NCI-H2107 treated with DMSO at 0.1 percent for 48 hours (cell line): ENCODE data around the gene CBFA2T3.
A peak's percentile ranks its signal among the peaks of the same experiment; 100 is the strongest.

Experiments
- DNase-seq: peaks from one replicate; lab custom pipeline; 2025; ENCODE audit not compliant: unreplicated experiment; lab: John Stamatoyannopoulos, UW

The CBFA2T3 gene

GRCh38 chr16:88878967-88879787 lies 97.8 kb downstream of the CBFA2T3 start:
- DNase-seq: no peak

GRCh38 chr16:88878356-88878755 lies 98.7 kb downstream of the CBFA2T3 start:
- no peak for DNase-seq

- DNase-seq: no peak
These were observed 99.3 kb downstream of the CBFA2T3 start for GRCh38 chr16:88877564-88878289.

GRCh38 chr16:88876942-88877526 lies 100.0 kb downstream of the CBFA2T3 start:
- no peak for DNase-seq

GRCh38 chr16:88875703-88876234 lies 101.2 kb downstream of the CBFA2T3 start:
- DNase-seq: no peak

GRCh38 chr16:88874938-88875599 lies 101.9 kb downstream of the CBFA2T3 start:
- DNase-seq: no peak

- DNase-seq: no peak
These were observed 104.2 kb downstream of the CBFA2T3 start for GRCh38 chr16:88872650-88873331.

- DNase-seq: no peak
These were observed 105.1 kb downstream of the CBFA2T3 start for GRCh38 chr16:88871730-88872416.

GRCh38 chr16:88871349-88871702 lies 105.7 kb downstream of the CBFA2T3 start:
- DNase-seq: no peak

GRCh38 chr16:88870608-88871348 lies 106.2 kb downstream of the CBFA2T3 start:
- DNase-seq: peak; percentile 44

GRCh38 chr16:88869673-88869980 lies 107.4 kb downstream of the CBFA2T3 start:
- DNase-seq: no peak

- DNase-seq: no peak
These were observed 107.9 kb downstream of the CBFA2T3 start for GRCh38 chr16:88868974-88869672.

GRCh38 chr16:88867581-88868246 lies 109.3 kb downstream of the CBFA2T3 start:
- DNase-seq: no peak

GRCh38 chr16:88866151-88866920 lies 110.7 kb downstream of the CBFA2T3 start, which contains the start of gene PABPN1L:
TSS of gene PABPN1L (minus strand) at chr16:88866660. CDS start at chr16:88866606, 54 bp downstream.
- peak; percentile 2 for DNase-seq

- DNase-seq: no peak
These were observed 111.3 kb downstream of the CBFA2T3 start for GRCh38 chr16:88865742-88866141.

- no peak for DNase-seq
These were observed 111.7 kb downstream of the CBFA2T3 start for GRCh38 chr16:88865310-88865709.

GRCh38 chr16:88864521-88864920 lies 112.5 kb downstream of the CBFA2T3 start:
- no peak for DNase-seq

GRCh38 chr16:88864099-88864498 lies 112.9 kb downstream of the CBFA2T3 start:
- no peak for DNase-seq
